OCI-LY3 (cell line): ENCODE data around the gene ZNF519.

Source experiments
- EZH2phosphoT487 ChIP-seq: fragments of 200-600 bp; shearing (Covaris generic); IDR thresholded peaks from 2 replicates; pipeline ENCODE4 v1.6.1; 2018; ENCODE audit warnings: antibody characterized with exemption, mixed run types, low read depth
- TF ChIP-seq, protein P1 (sequence below): fragments of 200-600, 300-600 bp; sonication (generic); IDR thresholded peaks from 2 replicates; pipeline ENCODE4 v1.5.1; 2014; ENCODE audit warnings: antibody characterized with exemption, low read length, low read depth

DNA sequence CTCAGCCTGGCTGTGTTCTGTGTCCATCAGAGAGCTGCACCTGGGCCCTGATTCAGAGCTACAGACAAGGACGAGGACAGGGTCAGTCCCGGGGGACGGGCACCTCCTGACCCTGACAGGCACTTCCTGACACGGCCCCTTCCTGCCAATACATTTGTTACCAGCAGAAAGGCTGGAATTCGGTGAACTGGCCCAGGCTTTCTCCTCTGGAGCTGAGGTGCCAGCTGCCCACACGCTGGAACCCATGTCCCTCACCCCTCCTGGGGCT is 12.3 kb upstream of the ZNF519 start:
- TF ChIP-seq, protein P1, sequence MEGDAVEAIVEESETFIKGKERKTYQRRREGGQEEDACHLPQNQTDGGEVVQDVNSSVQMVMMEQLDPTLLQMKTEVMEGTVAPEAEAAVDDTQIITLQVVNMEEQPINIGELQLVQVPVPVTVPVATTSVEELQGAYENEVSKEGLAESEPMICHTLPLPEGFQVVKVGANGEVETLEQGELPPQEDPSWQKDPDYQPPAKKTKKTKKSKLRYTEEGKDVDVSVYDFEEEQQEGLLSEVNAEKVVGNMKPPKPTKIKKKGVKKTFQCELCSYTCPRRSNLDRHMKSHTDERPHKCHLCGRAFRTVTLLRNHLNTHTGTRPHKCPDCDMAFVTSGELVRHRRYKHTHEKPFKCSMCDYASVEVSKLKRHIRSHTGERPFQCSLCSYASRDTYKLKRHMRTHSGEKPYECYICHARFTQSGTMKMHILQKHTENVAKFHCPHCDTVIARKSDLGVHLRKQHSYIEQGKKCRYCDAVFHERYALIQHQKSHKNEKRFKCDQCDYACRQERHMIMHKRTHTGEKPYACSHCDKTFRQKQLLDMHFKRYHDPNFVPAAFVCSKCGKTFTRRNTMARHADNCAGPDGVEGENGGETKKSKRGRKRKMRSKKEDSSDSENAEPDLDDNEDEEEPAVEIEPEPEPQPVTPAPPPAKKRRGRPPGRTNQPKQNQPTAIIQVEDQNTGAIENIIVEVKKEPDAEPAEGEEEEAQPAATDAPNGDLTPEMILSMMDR: no peak
- no peak for TF ChIP-seq EZH2phosphoT487
